HG02588 (cell line): ENCODE results near the gene NOTCH1.

Experiments used
- ATAC-seq: cut with Tn5 transposase; IDR thresholded peaks from one replicate; pipeline ENCODE4 v1.9.1; 2021; ENCODE audit warnings: mild to moderate bottlenecking, moderate library complexity; ENCODE audit not compliant: unreplicated experiment

NOTCH1 gene

GRCh38 chr9:136471802-136472487 is 73.9 kb downstream of the NOTCH1 start:
- ATAC-seq: no peak

GRCh38 chr9:136470792-136471469 is 74.9 kb downstream of the NOTCH1 start:
- no peak for ATAC-seq

GRCh38 chr9:136470356-136470755 is 75.5 kb downstream of the NOTCH1 start:
- ATAC-seq: no peak

GRCh38 chr9:136467766-136468165 is 78.1 kb downstream of the NOTCH1 start:
- ATAC-seq: no peak

GRCh38 chr9:136466155-136466541 is 79.7 kb downstream of the NOTCH1 start:
- no peak for ATAC-seq

GRCh38 chr9:136465500-136466154 is 80.2 kb downstream of the NOTCH1 start:
- no peak for ATAC-seq

- no peak for ATAC-seq
Observed at GRCh38 chr9:136464241-136464640, 81.6 kb downstream of the NOTCH1 start.

- no peak for ATAC-seq
Observed at GRCh38 chr9:136463578-136463977, 82.3 kb downstream of the NOTCH1 start.

GRCh38 chr9:136462664-136463063 is 83.2 kb downstream of the NOTCH1 start:
- ATAC-seq: no peak

- no peak for ATAC-seq
Observed at GRCh38 chr9:136460772-136461325, 85.0 kb downstream of the NOTCH1 start.

GRCh38 chr9:136459425-136459824 is 86.4 kb downstream of the NOTCH1 start:
- no peak for ATAC-seq

- no peak for ATAC-seq
Observed at GRCh38 chr9:136457326-136457725, 88.5 kb downstream of the NOTCH1 start.

GRCh38 chr9:136456258-136456657 is 89.6 kb downstream of the NOTCH1 start:
- ATAC-seq: no peak

GRCh38 chr9:136455043-136456002 is 90.5 kb downstream of the NOTCH1 start:
- ATAC-seq: no peak

GRCh38 chr9:136454026-136454796 is 91.6 kb downstream of the NOTCH1 start:
- ATAC-seq: no peak

- ATAC-seq: no peak
Observed at GRCh38 chr9:136453326-136453725, 92.5 kb downstream of the NOTCH1 start.

- ATAC-seq: no peak
Observed at GRCh38 chr9:136451221-136451877, 94.5 kb downstream of the NOTCH1 start.

GRCh38 chr9:136448655-136449054 is 97.2 kb downstream of the NOTCH1 start:
- ATAC-seq: no peak

GRCh38 chr9:136447173-136447778 is 98.6 kb downstream of the NOTCH1 start:
- no peak for ATAC-seq
